ENCODE measurements around the gene EIF4E1B. TPM values are rescaled to one million over a fixed set of nuclear protein-coding genes. Genes with fewer than 3 reads are reported as not detected.

The EIF4E1B gene
- total RNA-seq, 1 donor from 2014 or later = not detected

DNA sequence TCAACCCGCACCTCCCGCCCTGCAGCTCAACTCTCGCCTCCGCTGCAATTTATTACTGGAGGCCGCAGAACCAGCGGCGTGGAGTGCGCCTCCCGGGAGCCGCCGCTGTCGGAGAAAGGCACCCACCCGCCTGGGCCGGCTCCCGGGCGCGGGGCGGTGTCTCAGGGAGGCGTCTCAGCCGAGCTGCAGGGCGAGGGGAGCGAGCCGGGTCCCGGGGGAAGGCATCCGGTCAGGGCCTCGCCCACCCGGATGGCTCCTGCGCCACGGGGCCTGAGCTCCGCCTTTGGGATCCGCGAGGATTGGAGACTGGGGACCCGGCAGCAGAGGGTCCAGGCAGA lies 49.7 kb downstream of the EIF4E1B start:
- no peak for DNase-seq (ENCODE audit: low spot score)

DNA sequence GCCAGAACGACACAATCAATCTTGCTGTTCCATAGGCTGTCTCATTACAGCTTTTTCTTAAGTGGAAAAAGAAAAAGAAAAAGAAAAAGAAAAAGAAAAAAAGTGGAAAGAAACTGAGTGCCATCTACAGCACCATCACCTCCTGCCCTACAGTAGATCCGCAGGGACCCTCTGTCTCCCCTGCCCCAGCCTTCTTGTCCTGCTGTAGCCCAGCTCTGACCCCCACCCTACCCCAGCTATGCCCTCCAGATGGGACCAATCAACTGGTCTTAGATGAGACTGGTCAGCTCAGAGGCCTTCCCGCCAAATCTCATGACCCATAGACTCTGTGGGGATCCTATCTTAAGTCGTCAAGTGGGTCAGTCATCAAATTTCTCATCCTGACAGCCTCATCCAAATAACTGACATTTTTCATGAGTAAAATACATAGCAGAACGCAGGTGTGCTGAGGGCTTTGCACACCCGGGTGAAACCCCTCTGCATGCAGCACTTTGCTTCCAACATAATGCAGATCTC lies 51.6 kb downstream of the EIF4E1B start:
- no peak for DNase-seq (ENCODE audit: low spot score)

DNA sequence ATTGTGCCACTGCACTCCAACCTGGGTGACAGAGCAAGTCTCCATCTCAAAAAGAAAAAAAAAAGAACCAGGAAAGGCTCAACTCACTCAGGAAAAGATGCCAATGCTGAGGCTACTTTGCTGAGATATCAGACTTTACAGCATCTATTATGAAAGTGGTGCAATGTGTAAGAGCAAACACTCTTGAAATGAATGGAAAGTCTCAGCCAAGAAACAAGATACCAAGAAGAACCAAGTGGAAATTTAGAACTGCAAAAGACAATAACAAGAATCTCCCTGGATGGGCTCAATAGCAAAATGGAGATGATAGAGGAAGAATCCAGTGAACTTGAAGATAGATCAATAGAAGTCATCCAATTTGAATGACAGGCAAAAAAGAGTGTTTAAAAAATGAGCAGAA lies 54.5 kb downstream of the EIF4E1B start:
- DNase-seq (ENCODE audit: low spot score) = no peak

DNA sequence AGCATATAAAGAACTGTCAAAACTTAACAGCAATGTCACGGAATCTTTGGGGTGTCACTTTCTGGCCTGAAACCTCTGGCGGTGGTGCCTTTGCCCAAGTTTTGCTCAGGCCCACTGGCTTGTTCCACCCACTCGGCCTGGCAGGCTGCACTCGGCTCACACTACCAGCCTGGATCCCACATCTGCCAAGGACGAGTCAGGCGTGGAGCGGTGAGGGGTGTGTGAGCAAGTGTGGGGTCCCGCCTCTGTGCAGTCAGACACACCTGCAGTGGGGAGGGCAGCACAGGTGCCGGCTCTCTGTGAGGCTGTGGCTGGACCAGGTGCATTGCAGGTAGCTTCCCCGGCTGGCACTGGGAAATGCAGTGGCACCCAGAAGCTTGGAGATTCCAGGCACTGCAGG lies 56.8 kb downstream of the EIF4E1B start:
- no peak for DNase-seq (ENCODE audit: low spot score)

DNA sequence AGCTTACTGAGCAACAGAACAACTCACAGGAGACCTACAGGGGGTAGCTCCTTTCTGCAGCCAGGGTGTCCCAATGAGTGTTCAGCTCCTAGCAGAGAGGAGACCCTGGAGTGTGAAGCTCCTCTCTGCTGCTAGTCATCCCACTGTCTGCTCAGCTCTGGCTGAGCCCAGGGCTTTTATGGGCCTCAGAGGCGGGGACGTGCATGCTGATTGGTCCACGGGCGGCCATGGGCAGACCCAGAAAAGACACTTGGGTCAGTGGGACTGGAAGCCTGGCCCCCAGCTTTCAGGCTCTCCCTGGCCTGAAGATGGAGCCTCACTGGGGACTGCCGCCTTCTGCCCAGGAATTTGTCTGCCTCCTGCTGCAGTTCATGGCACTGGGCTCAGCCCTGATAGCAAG lies 57.4 kb downstream of the EIF4E1B start:
- DNase-seq (ENCODE audit: low spot score) = no peak

DNA sequence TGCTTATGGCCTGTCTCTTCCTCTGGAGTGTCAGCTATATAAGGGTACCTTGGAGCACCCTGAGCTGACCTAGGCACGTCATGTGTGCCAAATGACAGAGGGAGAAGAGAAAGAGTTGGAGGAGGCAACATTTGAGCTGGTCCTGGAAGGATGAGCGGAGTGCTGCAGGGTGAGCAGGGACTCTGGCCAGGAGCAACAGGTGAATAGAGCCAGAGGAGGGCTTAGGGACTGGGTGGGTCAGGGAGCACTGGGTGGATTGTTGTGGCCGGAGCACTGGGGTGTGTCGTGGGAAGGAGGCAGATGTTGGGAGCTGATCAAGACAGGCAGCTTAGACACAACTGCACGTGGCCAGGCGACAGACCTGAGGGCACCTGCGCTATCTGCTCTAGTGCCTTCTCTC lies 60.4 kb downstream of the EIF4E1B start:
- DNase-seq (ENCODE audit: low spot score) = no peak

DNA sequence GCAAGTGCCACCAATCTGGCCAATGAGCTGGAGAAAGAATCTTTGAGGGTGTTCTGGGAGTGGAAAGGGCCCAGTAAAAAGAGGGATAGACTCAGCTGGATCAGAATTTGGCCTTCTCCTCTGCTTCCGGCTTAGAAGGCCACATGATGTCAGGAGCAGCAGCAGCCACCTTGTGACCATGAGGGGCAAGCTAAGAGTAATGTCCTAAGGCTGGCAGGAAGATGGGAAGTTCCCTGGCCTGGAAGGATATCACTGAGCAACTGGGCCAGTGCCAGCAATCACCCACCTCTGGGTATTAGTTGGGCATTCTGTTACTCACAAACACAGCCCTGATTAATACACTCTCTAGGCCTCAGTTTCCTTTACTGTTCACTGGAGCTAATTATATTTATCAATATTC lies 61.0 kb downstream of the EIF4E1B start:
- no peak for DNase-seq (ENCODE audit: low spot score)

DNA sequence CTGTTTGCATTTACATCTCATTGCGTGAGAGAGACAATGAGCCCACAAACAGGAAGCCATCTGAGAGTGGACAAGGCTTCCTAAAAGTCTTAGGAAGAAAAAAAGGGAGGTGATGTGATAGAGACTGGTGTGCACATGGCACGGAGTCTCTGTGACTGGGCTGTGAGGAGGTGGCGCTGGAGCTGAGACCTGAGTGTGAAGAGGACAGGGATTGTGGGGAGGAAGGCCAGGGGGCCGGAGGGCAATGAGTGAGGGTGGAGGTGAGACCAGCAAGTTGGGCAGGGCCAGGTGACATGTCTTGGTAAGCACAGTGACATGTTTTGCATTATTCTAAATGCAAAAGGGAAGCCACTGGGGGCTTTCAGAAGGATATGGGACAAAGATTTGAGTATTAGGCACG lies 61.9 kb downstream of the EIF4E1B start:
- DNase-seq (ENCODE audit: low spot score) = no peak

DNA sequence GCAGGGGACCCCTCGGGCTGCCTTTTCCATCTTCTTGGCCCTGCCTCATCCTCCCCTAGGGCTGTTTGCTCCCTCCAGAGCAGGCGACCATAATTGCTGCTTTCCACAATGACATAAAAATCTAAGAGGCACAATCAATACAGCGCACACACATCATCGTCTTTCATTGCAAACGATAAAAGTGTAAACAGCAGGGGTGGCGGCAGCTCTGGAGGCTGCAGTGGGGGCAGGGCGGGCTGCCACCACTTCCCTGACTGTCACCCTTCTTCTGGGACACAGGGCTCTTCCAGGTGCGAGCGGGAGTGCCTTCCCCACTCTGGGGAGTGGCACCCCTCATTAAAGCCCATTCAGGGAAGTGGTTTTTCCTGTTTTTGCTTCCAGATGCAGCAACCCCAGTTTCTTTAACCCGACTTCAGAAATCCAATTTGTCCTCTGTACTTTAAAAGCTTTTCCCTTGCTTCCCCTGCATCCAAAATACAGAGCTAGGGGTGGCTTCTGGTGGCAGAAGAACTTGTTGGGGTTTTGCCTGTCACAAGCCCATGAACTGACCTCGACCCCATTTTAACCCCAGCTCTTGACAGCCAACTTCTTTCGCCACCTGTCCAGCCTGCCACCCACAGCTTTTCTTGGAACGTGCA lies 62.5 kb downstream of the EIF4E1B start:
- DNase-seq (ENCODE audit: low spot score) = no peak

DNA sequence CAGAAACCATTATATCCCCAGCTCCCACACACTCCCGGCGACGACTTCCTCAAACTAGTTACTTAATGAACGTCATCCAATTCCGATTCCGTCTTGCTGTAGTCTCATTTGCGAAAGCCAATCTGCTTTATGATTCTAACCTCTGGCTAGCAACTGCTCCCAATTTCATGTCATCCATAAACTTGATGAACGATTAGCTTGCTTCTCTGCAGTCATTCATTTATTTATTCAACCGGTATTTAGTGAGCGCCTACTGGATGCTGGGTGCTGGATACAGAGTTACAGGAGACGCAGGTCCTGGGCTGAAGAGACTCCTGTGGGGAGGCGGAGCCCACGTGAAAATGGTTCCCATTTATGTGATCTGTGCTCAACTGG lies 63.0 kb downstream of the EIF4E1B start:
- no peak for DNase-seq (ENCODE audit: low spot score)

DNA sequence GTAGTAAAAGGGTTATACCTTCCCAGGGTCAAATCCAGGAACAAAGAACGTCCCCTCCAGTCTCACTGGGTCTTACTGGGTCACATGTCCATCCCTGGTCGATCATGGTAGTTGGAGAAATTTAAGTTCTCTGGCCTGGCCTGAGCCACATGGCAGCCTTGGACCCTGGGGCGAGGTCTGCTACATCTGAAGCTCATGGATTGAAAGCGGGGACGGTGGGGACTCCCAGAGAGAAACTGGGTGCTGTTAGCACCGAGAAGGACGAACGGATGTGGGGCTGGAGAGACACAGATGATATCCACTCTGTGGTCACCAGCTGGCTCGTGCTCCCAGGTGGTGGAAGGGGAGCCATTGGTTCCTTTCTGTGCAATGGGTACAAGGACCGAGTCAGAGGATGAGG lies 63.7 kb downstream of the EIF4E1B start:
- no peak for DNase-seq (ENCODE audit: low spot score)

DNA sequence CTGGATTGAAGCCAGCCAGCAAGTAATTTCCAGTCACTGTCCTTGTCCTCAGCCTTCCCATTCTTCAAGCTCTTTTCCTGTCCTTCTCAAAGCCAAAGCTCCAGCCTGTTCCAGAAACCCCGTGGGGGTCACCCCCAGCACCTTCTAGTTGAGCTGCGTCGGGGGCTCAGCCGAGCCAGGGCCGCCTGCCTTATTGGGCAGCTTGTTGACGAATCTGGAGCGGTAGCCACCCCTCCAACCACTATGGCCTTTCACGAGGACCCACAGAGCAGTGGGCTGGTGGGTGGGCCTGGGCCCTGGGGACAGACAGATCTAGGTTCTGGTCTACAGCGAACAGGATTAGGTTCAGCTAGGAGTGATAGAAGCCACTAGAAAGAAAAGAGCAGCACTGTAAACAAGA lies 64.2 kb downstream of the EIF4E1B start:
- no peak for DNase-seq (ENCODE audit: low spot score)

DNA sequence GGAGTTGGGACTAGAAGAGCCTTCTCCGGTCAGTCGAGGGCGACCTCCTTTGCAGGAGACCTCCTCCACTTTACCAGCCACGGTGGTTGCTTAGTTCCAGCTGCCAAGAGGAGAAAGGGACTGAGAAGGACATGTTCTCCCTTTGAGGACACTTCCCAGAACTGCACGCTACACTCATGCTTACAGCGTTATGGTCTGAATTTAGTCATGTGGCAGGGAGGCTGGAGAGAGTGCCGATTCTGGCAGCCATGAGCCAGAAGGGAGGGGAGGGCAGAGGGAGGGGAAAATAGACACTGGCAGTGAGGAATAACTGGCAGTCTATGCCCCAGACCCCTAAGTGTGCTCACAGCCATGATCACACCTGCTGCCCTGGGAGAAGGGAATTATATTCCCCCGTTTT lies 64.6 kb downstream of the EIF4E1B start:
- no peak for DNase-seq (ENCODE audit: low spot score)

Small RNAs within 50 kb of the gene (microRNA-seq; reads per million reads assigned to microRNA genes)
- not detected for gene MIR4281 (ENCODE audit: borderline number of aligned reads)

Other genes with a start within 250 kb of the EIF4E1B start
- gene NOP16, start 242.1 kb upstream of the EIF4E1B start, total RNA-seq = 38.9 TPM
- 107 TPM for gene HIGD2A, start 241.9 kb upstream of the EIF4E1B start, total RNA-seq
- 84.7 TPM for gene CLTB, start 214.1 kb upstream of the EIF4E1B start, total RNA-seq
- 34.2 TPM for gene FAF2, start 182.3 kb upstream of the EIF4E1B start, total RNA-seq
- 23.5 TPM for gene RNF44, start 93.3 kb upstream of the EIF4E1B start, total RNA-seq
- 0.45 TPM for gene CDHR2, start 81.3 kb upstream of the EIF4E1B start, total RNA-seq
- 1.3 TPM for gene GPRIN1, start 20.5 kb upstream of the EIF4E1B start, total RNA-seq
- not detected for gene SNCB, start 141 bp upstream of the EIF4E1B start, total RNA-seq
- 29.7 TPM for gene TSPAN17, start 16.8 kb downstream of the EIF4E1B start, total RNA-seq
- 0.29 TPM for gene UNC5A, start 179.9 kb downstream of the EIF4E1B start, total RNA-seq